ENCODE data around the gene BTN1A1.

Gene BTN1A1

DNA sequence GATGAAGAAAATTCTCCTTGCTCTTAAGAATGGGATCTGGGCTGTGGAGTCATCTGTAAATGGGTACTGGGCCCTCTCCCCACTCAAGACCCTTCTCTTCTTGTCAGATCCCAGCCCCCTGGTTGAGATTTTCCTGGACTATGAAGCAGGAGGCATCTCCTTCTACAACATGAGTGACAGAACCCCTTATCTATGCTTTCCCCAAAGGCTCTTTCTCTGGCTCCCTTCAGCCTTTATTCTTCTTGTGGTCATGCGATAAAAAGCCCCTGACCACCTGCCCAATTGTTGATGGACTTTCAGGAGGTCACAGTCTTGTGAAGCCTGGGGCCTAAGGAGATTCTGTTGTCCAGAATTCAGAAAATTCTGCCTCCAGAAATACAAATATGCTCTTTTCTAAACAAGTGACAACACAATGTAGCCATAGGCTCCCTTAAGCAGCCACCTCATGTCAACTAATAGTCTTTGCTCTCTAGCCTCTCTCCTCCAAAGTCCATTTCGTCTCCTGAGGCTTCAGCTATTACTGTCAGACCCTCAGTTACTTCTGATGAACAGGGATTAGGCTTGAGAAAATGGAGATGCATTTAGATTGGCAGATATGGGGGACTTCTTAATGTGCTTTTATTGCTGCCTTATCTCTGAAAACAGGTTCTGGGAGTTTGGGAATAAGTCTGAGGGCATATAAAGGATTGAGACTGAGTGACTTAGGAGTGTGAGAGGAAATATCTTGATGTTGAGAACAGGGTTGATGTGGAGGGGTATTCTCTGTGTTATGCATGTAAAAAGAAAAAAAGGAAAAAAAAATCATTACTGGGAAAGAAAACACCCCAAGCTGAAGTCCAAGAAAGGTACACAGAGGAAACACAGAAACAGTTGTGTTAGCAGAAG is 21.8 kb upstream of the BTN1A1 start:
- H3K27ac ChIP-seq = no peak overlapping the region
- no peaks in the 10 kb centered on the region for H3K36me3 ChIP-seq
- no peak for DNase-seq
- H3K27me3 ChIP-seq (ENCODE audit: insufficient read depth, low read depth, severe bottlenecking) = no peaks in the 10 kb centered on the region
- TF ChIP-seq, protein P1, sequence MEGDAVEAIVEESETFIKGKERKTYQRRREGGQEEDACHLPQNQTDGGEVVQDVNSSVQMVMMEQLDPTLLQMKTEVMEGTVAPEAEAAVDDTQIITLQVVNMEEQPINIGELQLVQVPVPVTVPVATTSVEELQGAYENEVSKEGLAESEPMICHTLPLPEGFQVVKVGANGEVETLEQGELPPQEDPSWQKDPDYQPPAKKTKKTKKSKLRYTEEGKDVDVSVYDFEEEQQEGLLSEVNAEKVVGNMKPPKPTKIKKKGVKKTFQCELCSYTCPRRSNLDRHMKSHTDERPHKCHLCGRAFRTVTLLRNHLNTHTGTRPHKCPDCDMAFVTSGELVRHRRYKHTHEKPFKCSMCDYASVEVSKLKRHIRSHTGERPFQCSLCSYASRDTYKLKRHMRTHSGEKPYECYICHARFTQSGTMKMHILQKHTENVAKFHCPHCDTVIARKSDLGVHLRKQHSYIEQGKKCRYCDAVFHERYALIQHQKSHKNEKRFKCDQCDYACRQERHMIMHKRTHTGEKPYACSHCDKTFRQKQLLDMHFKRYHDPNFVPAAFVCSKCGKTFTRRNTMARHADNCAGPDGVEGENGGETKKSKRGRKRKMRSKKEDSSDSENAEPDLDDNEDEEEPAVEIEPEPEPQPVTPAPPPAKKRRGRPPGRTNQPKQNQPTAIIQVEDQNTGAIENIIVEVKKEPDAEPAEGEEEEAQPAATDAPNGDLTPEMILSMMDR (IDR thresholded peaks at IDR 0.05; ENCODE audit: low read depth, low read length) = no peak
- H3K4me3 ChIP-seq (ENCODE audit: low read depth, low read length) = no peak overlapping the region
- H3K9me3 ChIP-seq (ENCODE audit: severe bottlenecking) = no peaks in the 10 kb centered on the region

DNA sequence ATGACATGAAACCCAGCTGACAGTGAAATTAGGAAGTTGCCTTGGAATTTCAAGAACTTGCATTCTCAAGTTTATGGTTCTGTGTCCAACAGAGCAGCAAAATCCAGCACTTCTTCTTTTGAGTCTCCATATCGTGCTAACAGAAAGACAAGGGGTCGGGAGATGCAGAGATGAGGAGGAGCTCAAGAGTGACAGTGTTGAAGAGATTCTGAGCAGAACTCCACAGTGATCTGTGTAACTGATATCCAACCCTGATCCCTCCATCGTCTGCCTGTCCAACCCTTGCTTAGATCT is 21.2 kb upstream of the BTN1A1 start:
- Histone ChIP-seq H3K27ac (no peak overlapping the region), H3K36me3 (no peaks in the 10 kb centered on the region), H3K9me3 (ENCODE audit: severe bottlenecking) (no peaks in the 10 kb centered on the region), H3K4me3 (ENCODE audit: low read depth, low read length) (no peak overlapping the region), H3K27me3 (ENCODE audit: insufficient read depth, low read depth, severe bottlenecking) (no peaks in the 10 kb centered on the region)
- TF ChIP-seq, protein P1 (IDR thresholded peaks at IDR 0.05; ENCODE audit: low read depth, low read length) = no peak
- no peak for DNase-seq

DNA sequence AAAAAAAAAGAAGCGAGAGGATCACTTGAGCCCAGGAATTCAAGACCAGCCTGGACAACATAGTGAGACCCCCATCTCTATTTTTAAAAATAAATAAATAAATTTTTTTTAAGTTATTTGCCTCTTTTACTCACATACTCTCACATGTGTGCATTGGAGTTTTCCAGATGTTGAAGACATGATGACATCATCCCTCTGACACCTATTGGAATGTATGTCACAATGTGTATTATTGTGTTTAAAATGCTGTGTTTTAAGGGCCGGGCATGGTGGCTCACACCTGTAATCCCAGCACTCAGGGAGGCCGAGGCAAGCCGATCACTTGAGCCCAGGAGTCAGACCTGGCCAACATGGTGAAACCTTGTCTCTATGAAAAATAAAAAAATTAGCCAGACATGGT is 17.8 kb upstream of the BTN1A1 start:
- no peak overlapping the region for H3K4me3 ChIP-seq (ENCODE audit: low read depth, low read length)
- no peak overlapping the region for H3K27ac ChIP-seq
- H3K36me3 ChIP-seq = no peaks in the 10 kb centered on the region
- DNase-seq = no peak
- TF ChIP-seq, protein P1 (IDR thresholded peaks at IDR 0.05; ENCODE audit: low read depth, low read length) = no peak
- peaks cover under 1% of the 10 kb centered on the region for H3K9me3 ChIP-seq (ENCODE audit: severe bottlenecking)
- H3K27me3 ChIP-seq (ENCODE audit: insufficient read depth, low read depth, severe bottlenecking) = no peaks in the 10 kb centered on the region

DNA sequence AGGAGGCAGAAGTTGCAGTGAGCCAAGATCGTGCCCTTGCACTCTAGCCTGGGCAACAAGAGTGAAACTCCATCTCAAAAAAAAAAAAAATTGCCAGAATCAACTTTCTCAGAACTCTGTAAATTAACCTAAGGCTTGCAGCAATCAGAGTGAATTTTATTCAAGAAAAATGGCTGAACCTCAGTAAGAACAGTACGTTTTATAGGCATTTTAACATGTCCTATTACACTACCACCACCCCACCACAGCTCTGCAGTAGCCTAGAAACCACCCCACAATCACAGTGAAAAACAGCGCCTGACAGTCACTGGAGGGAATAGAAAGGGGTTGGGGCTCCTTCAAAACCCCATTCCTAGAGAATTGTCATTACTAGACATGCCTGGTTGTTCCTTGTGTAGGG is 16.4 kb upstream of the BTN1A1 start:
- H3K36me3 ChIP-seq = no peaks in the 10 kb centered on the region
- no peaks in the 10 kb centered on the region for H3K27me3 ChIP-seq (ENCODE audit: insufficient read depth, low read depth, severe bottlenecking)
- no peak for DNase-seq
- no peak overlapping the region for H3K27ac ChIP-seq
- TF ChIP-seq, protein P1 (IDR thresholded peaks at IDR 0.05; ENCODE audit: low read depth, low read length) = no peak
- H3K4me3 ChIP-seq (ENCODE audit: low read depth, low read length) = no peak overlapping the region
- peaks cover 8% of the 10 kb centered on the region for H3K9me3 ChIP-seq (ENCODE audit: severe bottlenecking)

DNA sequence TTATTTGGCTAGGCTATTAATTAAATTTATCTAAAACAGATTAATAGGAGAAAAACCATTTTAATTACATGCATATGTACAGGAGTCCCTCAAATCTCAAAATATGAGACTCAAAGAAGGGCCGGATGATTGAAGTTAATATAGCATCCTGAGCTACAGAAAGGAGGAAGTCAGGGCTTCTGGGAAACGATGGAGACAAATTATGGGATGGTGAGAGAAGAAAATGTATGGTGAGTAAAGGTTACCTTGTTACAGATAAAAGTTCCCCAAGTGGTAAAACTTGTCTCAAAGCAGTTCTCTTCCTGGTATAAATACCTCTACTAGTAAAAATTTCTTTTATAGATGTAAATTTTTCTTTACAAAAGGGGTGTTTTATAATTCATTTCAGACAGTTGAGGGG is 15.9 kb upstream of the BTN1A1 start:
- Histone ChIP-seq H3K27me3 (ENCODE audit: insufficient read depth, low read depth, severe bottlenecking) (no peaks in the 10 kb centered on the region), H3K9me3 (ENCODE audit: severe bottlenecking) (peaks cover 8% of the 10 kb centered on the region), H3K27ac (no peak overlapping the region), H3K36me3 (no peaks in the 10 kb centered on the region), H3K4me3 (ENCODE audit: low read depth, low read length) (no peak overlapping the region)
- no peak for DNase-seq
- TF ChIP-seq, protein P1 (IDR thresholded peaks at IDR 0.05; ENCODE audit: low read depth, low read length) = no peak

Data from WERI-Rb-1 (cell line).